Thyroid gland (tissue), 4 donors: ENCODE measurements around the gene MCM5. TPM values are rescaled to one million over a fixed set of nuclear protein-coding genes. Genes with fewer than 3 reads are reported as not detected.
A peak's percentile ranks its signal among the peaks of the same experiment; 100 is the strongest.

Experiments used
- DNase-seq, 2 donors: peaks; one replicate each; pipeline ENCODE4 v3.0.0-alpha.2; 2019
- H3K27ac ChIP-seq, 3 donors: fragments of 200-600 bp; sonication (generic); 1 replicate in 2 of 3; 2 replicates in 1 of 3; pipeline ENCODE4 v1.5.1; 2016 to 2019; ENCODE audit warnings: mild to moderate bottlenecking in 1 of 3, moderate library complexity in 1 of 3
- H3K27me3 ChIP-seq: fragments of 200-600 bp; sonication (generic); one replicate; pipeline ENCODE4 v1.5.1; 2019
- H3K36me3 ChIP-seq, 2 donors: fragments of 200-600 bp; sonication (generic); one replicate each; pipeline ENCODE4 v1.5.1; 2016 to 2019
- H3K4me1 ChIP-seq, 2 donors: fragments of 200-600 bp; sonication (generic); one replicate each; pipeline ENCODE4 v1.5.1; 2017 to 2019
- H3K4me3 ChIP-seq, 3 donors: fragments of 200-600 bp; sonication (generic); replicated peaks in 1 of 3; 1 replicate in 2 of 3; 2 replicates in 1 of 3; pipeline ENCODE4 v1.5.1; 2016; ENCODE audit warnings: mild to moderate bottlenecking in 1 of 3
- H3K9me3 ChIP-seq: fragments of 200-600 bp; sonication (generic); one replicate; pipeline ENCODE4 v1.5.1; 2017
- POLR2A ChIP-seq, 2 donors: fragments of 450-650 bp; IDR thresholded peaks; one replicate each; pipeline ENCODE4 v1.6.1; 2017; ENCODE audit warnings: antibody characterized with exemption in 2 of 2, mild to moderate bottlenecking in 2 of 2, moderate library complexity in 1 of 2
- WGBS, 2 donors: methylation state at CpG; one replicate each; pipeline ENCODE4 v1.1.5; 2017; 5-methylcytosine and 5-hydroxymethylcytosine counted together
- intact Hi-C: fragments of 100-400 bp; cut with DNase I; formaldehyde crosslinking; loops from one replicate; pipeline ENCODE4 v1.15.1; 2023
- total RNA-seq, 4 donors: library from RNA; depleted of rRNA; stranded (reverse); fragments of >200 nt; gene quantifications; one replicate each; pipeline ENCODE4 v1.2.3, GENCODE V29; 2016
- TF ChIP-seq, protein P1 (sequence below), 6 experiments: fragments of 200-600 bp in 3 of 6; fragments of 450-650 bp in 3 of 6; sonication (generic) in 3 of 6; IDR thresholded peaks; one replicate each; pipeline ENCODE4 v1.5.1; 2016 to 2019; ENCODE audit warnings: antibody characterized with exemption in 6 of 6, mild to moderate bottlenecking in 2 of 6, inconsistent platforms in 1 of 6, moderate library complexity in 1 of 6

The MCM5 gene
- total RNA-seq, 4 donors from 2014 or later: 16.7 to 34.7 (median 25.1) TPM

DNA sequence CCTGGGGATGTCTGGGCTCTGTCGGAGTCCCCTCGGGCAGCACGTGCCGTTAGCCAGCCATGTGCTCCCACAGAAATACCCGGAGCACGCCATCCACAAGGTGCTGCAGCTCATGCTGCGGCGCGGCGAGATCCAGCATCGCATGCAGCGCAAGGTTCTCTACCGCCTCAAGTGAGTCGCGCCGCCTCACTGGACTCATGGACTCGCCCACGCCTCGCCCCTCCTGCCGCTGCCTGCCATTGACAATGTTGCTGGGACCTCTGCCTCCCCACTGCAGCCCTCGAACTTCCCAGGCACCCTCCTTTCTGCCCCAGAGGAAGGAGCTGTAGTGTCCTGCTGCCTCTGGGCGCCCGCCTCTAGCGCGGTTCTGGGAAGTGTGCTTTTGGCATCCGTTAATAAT is 24.1 kb downstream of the MCM5 start:
- DNase-seq: no peak
- Histone ChIP-seq H3K27me3 (no peaks in the 10 kb centered on the region), H3K27ac (no peak overlapping the region), H3K4me1 (peaks cover 18 to 20% of the 10 kb centered on the region in 2 donors), H3K4me3 (no peak overlapping the region), H3K36me3 (peaks cover 15 to 31% of the 10 kb centered on the region in 2 donors), H3K9me3 (no peaks in the 10 kb centered on the region)
- 95 to 98% methylated on average over 26 of the region's 26 CpGs for WGBS, 2 donors
- intact Hi-C loops: loop anchor here (10.0 kb wide), 1 partner anchor 69 kb away; no protein-coding TSS in a partner anchor
- no peak for TF ChIP-seq POLR2A (IDR thresholded peaks at IDR 0.05)
- TF ChIP-seq, protein P1, sequence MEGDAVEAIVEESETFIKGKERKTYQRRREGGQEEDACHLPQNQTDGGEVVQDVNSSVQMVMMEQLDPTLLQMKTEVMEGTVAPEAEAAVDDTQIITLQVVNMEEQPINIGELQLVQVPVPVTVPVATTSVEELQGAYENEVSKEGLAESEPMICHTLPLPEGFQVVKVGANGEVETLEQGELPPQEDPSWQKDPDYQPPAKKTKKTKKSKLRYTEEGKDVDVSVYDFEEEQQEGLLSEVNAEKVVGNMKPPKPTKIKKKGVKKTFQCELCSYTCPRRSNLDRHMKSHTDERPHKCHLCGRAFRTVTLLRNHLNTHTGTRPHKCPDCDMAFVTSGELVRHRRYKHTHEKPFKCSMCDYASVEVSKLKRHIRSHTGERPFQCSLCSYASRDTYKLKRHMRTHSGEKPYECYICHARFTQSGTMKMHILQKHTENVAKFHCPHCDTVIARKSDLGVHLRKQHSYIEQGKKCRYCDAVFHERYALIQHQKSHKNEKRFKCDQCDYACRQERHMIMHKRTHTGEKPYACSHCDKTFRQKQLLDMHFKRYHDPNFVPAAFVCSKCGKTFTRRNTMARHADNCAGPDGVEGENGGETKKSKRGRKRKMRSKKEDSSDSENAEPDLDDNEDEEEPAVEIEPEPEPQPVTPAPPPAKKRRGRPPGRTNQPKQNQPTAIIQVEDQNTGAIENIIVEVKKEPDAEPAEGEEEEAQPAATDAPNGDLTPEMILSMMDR (IDR thresholded peaks at IDR 0.05): no peak

DNA sequence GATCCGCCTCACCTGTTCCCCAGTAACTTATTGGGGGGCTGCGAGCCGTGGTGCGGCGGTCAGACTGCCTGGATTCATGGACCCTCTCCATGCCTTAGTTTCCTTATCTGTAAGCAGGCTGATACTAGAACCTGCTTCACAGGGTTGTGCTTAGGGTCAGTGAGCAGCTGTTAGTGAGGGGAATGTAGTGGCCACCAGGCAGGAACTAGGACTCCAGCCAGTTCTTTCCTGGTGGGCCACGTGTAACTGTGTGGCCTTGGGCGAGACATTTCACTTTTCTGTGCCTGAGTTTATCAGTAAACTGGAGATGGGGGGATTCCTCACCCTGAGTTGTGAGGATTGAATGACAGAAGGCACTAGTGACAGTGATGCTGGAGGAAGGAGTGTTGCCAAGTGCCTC is 24.8 kb downstream of the MCM5 start:
- Histone ChIP-seq H3K27me3 (no peaks in the 10 kb centered on the region), H3K4me1 (peaks cover 18 to 20% of the 10 kb centered on the region in 2 donors), H3K27ac (no peak overlapping the region), H3K9me3 (no peaks in the 10 kb centered on the region), H3K4me3 (no peak overlapping the region), H3K36me3 (peaks cover 12 to 26% of the 10 kb centered on the region in 2 donors)
- TF ChIP-seq POLR2A (IDR thresholded peaks at IDR 0.05): no peak
- TF ChIP-seq, protein P1 (IDR thresholded peaks at IDR 0.05): no peak
- DNase-seq: no peak
- intact Hi-C loops: loop anchor here (10.0 kb wide), 1 partner anchor 70 kb away; no protein-coding TSS in a partner anchor
- 85 to 95% methylated on average over 3 to 7 of the region's 7 CpGs for WGBS, 2 donors

DNA sequence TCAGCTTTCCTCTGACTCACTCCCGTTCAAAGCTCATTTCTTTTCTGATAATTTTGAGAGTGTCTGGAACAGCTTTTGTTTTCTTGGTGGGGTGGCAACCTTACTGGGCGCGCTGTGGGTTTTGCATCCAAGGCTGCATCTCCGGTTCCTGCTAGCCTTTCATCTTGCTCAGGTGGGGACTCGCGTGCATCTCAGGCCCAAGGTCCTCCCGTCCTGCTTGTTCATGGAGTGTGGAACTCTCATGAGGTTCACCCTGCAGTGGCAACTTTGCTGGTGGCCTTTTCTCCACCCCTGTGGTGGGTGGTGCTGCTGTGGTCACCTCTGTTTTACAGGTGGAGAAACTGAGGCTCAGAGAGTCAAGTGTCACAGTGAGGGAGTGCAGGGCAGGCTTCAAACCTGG is 25.6 kb downstream of the MCM5 start:
- TF ChIP-seq POLR2A (IDR thresholded peaks at IDR 0.05): no peak
- TF ChIP-seq, protein P1 (IDR thresholded peaks at IDR 0.05): no peak
- peak overlapping the region; percentile 79 to 88 (median 85) for H3K27ac ChIP-seq
- no peaks in the 10 kb centered on the region for H3K27me3 ChIP-seq
- peak; percentile 12 to 20 for DNase-seq
- H3K4me3 ChIP-seq: no peak overlapping the region
- H3K9me3 ChIP-seq: no peaks in the 10 kb centered on the region
- H3K36me3 ChIP-seq: peaks cover 7 to 18% of the 10 kb centered on the region in 2 donors
- WGBS, 2 donors: 75 to 84% methylated on average over 7 of the region's 7 CpGs
- intact Hi-C loops: loop anchor here (10.0 kb wide), 1 partner anchor 71 kb away; no protein-coding TSS in a partner anchor
- peaks cover 18 to 24% of the 10 kb centered on the region in 2 donors for H3K4me1 ChIP-seq

DNA sequence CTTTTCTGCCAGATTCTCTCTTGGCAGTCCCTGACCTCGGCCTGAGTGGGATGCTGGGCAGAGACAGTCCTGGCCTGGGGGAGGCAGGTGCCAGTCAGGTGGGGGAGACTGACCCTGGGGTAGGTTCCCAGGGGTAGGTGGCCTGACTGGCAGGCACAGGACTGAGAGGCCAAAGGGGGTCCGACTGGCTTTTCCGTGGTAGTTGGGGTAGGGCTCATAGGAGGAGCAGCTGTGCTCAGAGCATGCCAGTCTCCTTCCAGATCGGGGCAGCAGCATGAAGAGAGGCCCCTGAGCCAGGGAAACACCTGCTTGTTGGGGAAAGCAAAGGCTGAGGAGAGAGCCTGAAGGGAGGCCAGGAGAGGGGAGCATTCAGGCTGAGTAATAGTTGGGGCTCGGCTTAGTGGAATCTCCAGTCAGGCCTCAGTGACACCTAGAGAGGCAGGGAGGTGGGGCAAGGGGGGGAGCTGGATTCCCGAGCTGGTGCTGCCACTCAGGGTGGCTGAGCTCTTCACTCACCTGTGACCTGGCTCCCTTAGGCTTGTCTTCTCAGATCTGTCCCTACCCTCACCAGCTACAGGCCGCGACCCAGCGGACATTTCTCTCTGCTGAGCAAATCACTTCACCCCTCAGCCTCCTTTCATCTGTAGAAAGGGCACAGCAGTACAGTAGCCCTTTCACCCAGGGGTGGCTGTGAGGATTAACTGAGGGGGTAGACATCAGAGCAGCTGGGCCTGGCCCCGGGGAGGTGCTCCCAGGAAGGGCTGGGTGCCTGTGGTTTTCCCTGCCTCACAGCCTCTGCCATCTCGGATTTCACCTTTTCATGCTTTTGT is 26.2 kb downstream of the MCM5 start:
- H3K27me3 ChIP-seq: no peaks in the 10 kb centered on the region
- intact Hi-C loops: loop anchor here (10.0 kb wide), 1 partner anchor 71 kb away; no protein-coding TSS in a partner anchor
- peak overlapping the region; percentile 79 to 97 (median 88) for H3K27ac ChIP-seq
- H3K4me1 ChIP-seq: peaks cover 22 to 30% of the 10 kb centered on the region in 2 donors
- WGBS, 2 donors: 38 to 45% methylated on average over 9 to 11 of the region's 11 CpGs
- H3K9me3 ChIP-seq: no peaks in the 10 kb centered on the region
- H3K36me3 ChIP-seq: peaks cover 7 to 12% of the 10 kb centered on the region in 2 donors
- TF ChIP-seq, protein P1 (IDR thresholded peaks at IDR 0.05): no peak
- peak; percentile 6 to 31 for TF ChIP-seq POLR2A (IDR thresholded peaks at IDR 0.05)
- no peak overlapping the region for H3K4me3 ChIP-seq
- peak; percentile 96 for DNase-seq

DNA sequence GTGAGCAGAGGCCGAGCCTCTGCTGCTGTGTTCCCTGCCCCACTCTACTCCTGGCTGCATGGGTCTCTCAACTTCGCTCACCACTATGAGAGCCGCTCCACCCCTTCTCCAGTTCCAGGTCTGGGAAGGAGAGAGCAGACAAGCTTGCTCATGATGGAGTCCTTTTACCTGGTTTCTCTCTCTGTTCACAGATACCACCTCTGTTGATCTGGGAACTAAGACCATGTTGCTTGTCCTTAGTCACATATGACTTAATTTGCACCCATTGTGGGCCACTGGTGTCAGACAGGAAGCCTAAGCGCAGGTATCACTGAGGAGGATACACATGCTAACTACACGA is 26.8 kb downstream of the MCM5 start:
- Histone ChIP-seq H3K36me3 (peaks cover 6 to 7% of the 10 kb centered on the region in 2 donors), H3K9me3 (no peaks in the 10 kb centered on the region), H3K4me3 (no peak overlapping the region), H3K27me3 (no peaks in the 10 kb centered on the region), H3K4me1 (peaks cover 24 to 33% of the 10 kb centered on the region in 2 donors), H3K27ac (peak overlapping the region; percentile 79 to 97 (median 88))
- DNase-seq: no peak
- intact Hi-C loops: loop anchor here (10.0 kb wide), 1 partner anchor 72 kb away; no protein-coding TSS in a partner anchor
- TF ChIP-seq, protein P1 (IDR thresholded peaks at IDR 0.05): no peak
- TF ChIP-seq POLR2A (IDR thresholded peaks at IDR 0.05): no peak
- 55 to 70% methylated on average over 5 of the region's 5 CpGs for WGBS, 2 donors
